Activated naive CD4-positive, alpha-beta T cell (primary cell): ENCODE data around the gene KRTAP8-1.

Experiments used
- DNase-seq, 4 experiments: peaks; one replicate each; lab custom pipeline; 2025; lab: John Stamatoyannopoulos, UW

The KRTAP8-1 gene, protein sequence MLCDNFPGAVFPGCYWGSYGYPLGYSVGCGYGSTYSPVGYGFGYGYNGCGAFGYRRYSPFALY

DNA sequence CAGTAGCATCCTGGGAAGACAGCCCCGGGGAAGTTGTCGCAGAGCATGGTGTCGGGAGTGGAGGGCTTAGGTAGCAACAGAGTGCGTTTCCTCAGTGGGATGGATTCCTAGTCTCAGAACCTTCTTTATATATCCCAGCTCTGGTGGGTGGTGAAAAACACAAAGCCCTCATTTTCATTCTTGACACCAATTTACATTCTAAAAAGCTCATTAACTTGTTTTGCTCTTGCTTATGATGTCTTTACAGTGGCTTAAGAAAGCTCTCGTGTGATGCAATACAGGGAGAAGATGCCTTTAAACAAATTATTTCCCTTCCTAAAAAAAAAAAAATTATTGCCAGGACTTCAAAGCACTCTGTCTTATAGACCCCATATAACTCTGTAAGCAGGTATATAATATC lies at the start of gene KRTAP8-1:
KRTAP8-1 (minus strand) TSS at position 101 of the 400 bp plus-strand sequence; CDS start at position 47, 54 bp downstream.
- no peak for DNase-seq

DNA sequence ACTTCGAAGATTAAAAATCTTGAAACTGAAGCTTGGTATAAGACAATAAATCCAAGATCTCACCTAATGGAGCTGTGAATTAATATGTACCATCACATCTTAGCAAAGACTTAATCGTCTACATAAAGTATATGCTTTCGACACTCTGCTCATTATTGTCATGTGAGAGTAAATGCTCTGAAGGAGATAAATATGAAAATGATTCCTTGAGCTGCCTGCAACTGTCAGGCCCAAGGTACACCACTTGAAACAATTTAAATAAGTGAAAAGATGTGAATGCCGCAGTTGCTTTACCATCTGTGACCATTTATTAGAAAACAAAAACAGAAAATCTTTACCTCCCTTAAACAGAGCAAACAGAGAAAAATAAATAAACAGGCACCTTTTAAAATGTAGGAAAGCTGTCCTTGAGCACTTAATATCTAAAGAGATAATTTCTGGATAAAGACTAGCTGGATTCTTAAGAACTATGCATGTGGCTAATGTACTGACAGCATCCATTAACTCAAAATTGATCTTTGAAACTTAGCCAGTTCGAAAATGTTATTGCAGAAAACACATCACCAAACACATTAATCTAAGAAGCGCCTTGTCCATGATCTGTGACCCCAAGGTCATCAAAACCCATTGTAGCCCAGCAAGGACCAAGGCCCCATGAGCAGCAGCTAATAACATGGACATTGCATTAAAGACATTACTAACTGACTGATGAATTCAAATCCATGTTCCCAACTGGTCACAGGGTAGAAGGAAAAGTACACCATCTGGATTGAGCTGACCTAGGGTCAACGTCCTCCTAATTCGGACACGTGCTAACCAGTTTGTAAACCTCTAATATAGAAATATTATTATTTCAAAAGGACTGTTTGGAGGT lies 34.8 kb upstream of the KRTAP8-1 start:
- DNase-seq, result no peak

DNA sequence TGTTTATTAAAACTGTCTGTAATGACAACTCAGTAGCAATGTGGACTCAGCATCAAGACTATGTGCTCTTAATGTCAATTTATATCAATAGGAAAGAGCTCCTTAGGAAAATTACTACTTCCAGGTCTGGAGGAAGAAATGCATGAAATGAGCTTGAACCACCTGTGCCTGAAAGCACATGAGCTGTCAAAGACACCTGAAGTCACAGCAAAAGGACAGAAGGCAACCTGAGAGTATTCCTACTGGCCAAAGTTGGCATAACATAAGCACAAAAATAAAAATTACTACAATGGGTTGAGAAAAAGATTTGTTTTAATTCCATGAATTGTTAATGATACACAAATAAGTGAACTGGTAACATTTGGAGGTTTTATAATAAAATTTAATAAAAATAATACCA lies 29.9 kb upstream of the KRTAP8-1 start:
- DNase-seq, result no peak

DNA sequence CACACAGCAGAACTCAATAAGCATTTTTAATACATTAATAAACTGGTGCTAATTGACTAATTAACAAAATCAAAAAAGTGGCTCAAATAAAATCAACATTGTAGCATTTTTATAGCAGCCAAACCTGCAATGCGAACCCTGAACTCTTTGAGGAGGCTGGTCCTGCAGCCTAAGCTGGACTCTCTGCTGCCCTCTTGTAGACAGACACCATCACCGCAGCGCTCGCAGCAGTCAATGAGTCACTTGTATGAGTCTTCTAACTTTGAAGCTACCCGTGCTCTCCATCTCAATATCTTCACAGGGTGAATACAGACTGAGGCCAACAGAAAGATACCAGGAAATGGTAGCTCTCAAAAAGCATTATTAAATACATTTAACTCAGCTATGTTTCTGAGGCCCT lies 26.2 kb upstream of the KRTAP8-1 start:
- no peak for DNase-seq

DNA sequence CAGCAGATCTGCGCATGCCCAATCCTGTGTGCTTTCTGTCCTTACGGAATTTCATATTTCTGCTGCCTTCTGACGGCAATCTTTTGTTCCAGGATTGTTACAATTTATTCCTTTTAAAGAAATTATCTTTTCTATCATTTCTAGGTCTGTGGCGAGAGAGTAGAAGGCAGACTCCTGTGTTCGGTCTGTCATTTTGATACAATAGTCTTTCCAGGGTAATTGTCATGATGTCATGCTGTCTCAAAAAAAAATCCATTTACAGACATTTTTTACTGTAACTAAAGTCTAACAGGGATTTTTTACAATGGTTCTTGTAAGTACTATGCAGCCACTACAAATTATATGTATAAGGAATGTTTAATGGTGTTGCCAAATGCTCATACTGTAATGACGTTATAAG lies 25.5 kb upstream of the KRTAP8-1 start:
- DNase-seq, result no peak

DNA sequence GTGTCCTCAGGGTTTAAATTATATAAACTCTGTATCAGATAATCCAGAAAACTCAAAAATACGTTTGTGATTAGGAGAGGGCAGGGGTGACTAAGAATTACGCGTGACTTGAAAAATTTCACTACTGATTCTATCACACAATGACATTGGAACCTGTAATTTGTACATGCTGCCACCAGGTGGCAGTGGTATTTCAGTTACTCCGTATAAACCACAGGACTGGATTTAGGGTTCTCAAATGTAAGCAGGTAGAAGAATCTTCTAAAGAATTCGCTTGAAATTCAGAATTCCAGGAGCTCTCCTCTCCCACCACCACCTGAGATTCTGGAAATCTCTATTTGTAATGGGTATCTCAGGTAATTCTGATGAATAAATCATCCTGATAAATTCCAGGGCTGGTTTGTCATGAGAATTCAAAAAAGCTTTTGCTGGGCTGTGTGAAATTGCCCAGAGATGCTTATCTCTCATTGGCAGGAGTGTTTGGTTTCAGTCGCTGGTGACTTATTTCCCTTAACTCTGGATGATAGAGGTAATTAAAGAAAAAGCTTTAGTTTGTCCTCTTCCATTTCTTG lies 18.2 kb upstream of the KRTAP8-1 start:
- DNase-seq, result peak in 1 of 4 experiments; percentile 2

DNA sequence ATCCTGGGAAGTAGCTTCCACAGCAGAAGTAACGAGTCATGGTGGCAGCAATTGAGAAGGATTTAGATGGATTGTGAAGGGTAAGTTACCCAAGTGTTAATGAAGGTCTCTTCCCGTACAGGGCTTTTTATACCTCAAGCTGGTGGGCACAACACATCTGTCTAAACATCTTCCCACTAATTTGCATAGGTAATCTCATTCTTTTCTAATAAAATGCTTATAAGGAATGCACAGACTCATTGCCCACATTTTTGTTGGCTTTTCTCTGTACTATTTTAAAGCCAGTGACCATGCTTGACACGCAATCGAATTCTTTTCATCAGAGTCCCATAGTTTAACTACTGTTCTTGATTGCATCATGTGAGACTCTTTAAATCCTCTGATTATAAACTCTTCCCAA lies 16.6 kb upstream of the KRTAP8-1 start, which contains the start of gene KRTAP7-1:
KRTAP7-1 (minus strand) TSS at position 101 of the 400 bp plus-strand sequence; CDS start at position 40, 61 bp downstream.
- no peak for DNase-seq

DNA sequence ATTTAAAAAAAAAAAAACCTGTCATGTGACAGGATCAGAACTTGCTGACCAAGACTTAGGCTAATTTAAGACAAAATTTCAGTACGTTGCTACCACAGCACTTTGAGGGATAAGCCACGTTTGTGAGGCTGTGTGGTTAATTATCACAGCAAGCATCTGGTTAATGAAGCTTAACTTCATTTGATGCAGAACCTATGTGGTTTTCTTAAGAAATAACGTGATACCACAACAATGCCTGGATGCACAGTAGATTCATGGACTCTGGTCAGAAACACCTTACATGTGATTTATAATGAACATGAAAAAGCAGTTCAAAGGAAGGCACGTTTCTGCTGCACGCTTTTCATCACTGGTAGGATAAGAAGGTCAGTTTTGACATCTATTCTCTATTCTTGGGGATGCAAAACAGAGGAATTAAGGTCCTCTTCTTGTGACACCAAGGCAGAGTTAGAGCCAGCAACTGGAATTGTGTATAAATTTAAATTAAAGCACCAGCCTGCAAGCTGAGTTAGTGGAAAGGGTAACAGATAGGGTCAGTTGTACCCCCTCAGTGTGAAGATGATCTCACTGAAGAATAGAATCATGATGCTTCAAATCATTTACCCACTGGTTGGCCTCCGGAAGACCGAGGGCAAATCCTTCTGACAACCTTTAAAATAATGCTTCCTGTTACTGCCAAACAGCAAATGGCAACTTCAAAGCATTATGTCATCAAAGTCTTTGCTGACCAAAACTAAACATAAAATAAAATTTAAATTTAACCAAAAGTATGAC lies 6.0 kb upstream of the KRTAP8-1 start:
- DNase-seq, result no peak

DNA sequence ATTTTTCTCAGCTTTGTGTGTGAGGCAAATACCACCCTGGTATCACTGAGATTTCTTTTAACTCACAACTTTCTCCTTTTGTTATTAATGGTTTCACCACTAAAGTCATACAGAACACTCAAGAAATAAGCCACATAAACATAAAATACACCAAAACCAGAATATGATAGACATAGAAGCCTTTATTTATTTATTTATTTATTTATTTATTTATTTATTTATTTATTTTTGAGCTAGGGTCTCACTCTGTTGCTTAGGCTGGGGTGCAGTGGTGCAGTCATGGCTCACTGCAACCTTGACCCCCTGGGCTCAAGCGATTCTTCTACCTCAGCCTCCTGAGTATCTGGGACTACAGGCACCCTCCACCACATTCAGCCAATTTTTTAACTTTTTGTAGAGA lies 12.5 kb downstream of the KRTAP8-1 start:
- DNase-seq, result no peak

DNA sequence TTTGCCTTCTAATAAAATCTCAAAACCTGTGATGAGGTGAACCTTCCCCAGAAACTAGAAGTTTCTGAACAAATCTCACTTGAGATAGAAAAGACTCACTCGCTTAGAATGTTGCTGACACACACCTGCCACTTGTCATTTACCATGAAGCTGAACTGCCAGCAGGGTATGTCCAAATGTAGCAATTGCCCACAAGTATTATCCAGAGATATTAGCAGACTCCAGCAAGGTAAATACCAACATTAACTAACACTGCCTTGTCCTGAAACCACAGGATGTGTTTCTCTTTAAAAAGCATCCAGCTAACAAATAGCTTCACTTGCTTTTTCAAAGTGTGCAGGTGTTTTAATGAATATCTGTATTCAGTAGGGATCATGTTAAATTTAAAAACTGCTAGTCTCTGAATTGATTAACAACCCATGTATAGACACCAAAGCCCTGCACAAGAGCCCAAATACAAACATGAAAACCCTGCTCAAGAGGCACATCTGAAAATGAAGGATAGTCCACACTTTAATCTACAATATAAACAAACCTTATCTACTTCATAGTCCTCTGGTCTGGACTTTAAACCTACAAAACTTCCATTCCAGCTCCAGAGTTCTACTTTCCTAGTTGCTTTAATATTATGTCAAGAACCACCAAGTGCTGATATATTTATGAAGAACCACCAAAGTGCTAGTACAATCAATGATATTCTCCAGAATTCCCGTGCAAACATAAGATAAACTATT lies 19.3 kb downstream of the KRTAP8-1 start:
- no peak for DNase-seq

DNA sequence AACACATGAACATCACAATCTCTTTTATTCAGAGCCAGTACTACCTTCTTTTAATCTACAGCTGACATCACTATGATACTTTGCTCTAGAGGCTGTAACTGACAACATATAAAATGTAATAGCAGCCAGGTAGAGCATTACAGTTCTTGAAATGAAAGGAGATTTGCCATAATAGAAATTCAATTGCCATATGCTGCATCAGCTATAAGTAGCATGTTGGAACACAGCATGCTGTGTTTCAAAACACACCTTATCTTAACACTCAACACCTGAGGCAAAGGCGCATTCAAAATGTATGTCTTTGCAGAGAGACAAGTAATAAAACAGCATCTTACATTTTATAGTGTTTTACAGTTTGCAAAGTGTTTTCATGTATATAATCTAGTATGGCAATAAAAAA lies 33.8 kb downstream of the KRTAP8-1 start:
- DNase-seq, result no peak

DNA sequence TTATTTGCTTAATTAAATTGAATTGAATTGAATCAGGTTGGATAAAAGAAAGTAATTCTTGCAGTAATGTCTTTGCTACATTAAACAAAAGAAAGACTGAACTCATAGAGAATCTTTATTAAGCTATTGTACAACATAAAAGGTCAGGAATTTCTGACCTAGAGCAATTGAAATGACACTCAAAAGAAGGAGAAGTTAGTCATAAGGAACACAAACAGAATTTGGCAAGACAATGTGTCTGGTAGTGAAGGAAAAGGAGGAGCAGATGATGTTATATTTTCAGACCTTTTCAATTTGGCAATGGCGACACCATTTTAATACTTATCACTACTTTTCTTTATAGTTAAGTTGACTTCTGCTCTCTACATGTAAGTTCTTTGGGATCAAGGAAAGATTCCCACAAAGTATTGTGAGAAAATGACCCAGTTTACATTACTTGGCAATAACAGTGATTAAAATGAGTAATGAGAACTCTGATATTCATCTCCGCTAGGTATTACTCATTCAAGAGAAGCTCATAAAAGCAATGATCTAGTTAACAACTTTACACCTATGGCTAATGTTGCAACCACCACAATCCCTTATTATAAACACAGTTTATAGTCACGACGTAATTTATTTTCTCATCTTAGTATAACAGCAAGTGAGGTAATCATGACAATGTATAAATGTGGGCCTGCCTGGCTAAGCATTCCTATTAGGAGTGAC lies 43.2 kb downstream of the KRTAP8-1 start:
- no peak for DNase-seq
